ENCODE data around the gene CMTM4. TPM values are rescaled to one million over a fixed set of nuclear protein-coding genes. Genes with fewer than 3 reads are reported as not detected.

Gene CMTM4
- total RNA-seq, 4 donors from 2014 or later, result 12.7 to 21.2 (median 17.2) TPM

GRCh38 chr16:66677836-66678235 lies 18.7 kb downstream of the CMTM4 start:
- peaks cover 0 to 7% (median 0%) of the 10 kb centered on the region in 3 donors for H3K4me1 ChIP-seq
- no peak for TF ChIP-seq POLR2AphosphoS5 (IDR thresholded peaks at IDR 0.05)
- TF ChIP-seq POLR2A (IDR thresholded peaks at IDR 0.05), result no peak
- no peak for TF ChIP-seq CTCF (IDR thresholded peaks at IDR 0.05)
- no peak for TF ChIP-seq EP300 (IDR thresholded peaks at IDR 0.05)
- H3K4me3 ChIP-seq, result no peak overlapping the region
- WGBS, 2 donors (ENCODE audit: low coverage in 1 of 2), result 100% methylated on average over 1 to 2 of the region's 6 CpGs
- H3K27me3 ChIP-seq, result no peaks in the 10 kb centered on the region
- H3K27ac ChIP-seq, result no peak overlapping the region
- H3K9me3 ChIP-seq, result no peaks in the 10 kb centered on the region
- peaks cover 0 to 8% of the 10 kb centered on the region in 2 donors for H3K36me3 ChIP-seq
- no peak for ATAC-seq

DNA sequence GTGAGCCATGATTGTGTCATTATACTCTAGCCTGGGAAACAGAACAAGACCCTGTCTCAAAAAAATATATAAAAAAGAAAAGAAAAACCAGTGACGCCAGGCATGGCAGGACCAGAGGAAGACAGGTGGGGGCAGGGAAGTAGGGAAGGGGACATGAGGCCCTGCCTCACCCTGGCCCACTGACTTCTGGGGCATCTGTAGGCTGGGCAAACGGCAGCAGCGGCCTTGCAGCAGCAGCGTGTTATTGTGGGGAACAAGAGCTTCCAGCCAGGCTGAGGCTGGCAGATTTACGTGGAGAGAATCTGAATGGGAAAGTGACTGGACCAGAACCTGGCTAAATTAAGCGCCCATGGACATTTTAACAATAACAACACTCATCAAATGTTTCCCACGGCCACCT lies 19.4 kb downstream of the CMTM4 start:
- Histone ChIP-seq H3K4me3 (no peak overlapping the region), H3K27ac (no peak overlapping the region), H3K9me3 (no peaks in the 10 kb centered on the region), H3K36me3 (peaks cover 0 to 8% of the 10 kb centered on the region in 2 donors), H3K4me1 (peaks cover 0 to 7% (median 0%) of the 10 kb centered on the region in 3 donors), H3K27me3 (no peaks in the 10 kb centered on the region)
- WGBS, 2 donors (ENCODE audit: low coverage in 1 of 2), result 94 to 100% methylated on average over 5 to 7 of the region's 7 CpGs
- no peak for TF ChIP-seq POLR2A (IDR thresholded peaks at IDR 0.05)
- TF ChIP-seq POLR2AphosphoS5 (IDR thresholded peaks at IDR 0.05), result no peak
- no peak for TF ChIP-seq EP300 (IDR thresholded peaks at IDR 0.05)
- TF ChIP-seq CTCF (IDR thresholded peaks at IDR 0.05), result no peak
- ATAC-seq, result no peak

DNA sequence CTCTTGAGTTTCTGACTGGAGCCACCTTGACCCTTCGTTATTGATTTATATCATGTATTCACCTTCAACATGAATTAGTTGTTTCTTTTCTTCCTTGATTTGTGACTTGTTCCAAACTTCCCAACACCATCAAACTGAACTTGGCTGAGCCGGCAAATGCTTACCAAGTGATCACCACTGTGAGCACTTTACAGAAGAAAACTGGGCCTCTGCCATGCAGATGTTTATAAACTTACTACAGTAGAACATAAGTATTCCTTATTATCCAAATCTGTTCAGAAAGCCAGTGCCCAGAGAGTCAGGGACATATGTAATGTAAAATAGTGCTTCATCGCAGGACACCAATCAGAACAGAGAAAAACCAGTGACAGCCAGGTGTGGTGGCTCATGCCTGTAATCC lies 19.9 kb downstream of the CMTM4 start:
- no peaks in the 10 kb centered on the region for H3K9me3 ChIP-seq
- no peak overlapping the region for H3K27ac ChIP-seq
- WGBS, 2 donors (ENCODE audit: low coverage in 1 of 2), result 54 to 67% methylated on average over 2 to 3 of the region's 3 CpGs
- H3K36me3 ChIP-seq, result peaks cover 0 to 8% of the 10 kb centered on the region in 2 donors
- ATAC-seq, result no peak
- H3K4me1 ChIP-seq, result peaks cover 0 to 7% (median 0%) of the 10 kb centered on the region in 3 donors
- H3K4me3 ChIP-seq, result no peak overlapping the region
- no peak for TF ChIP-seq CTCF (IDR thresholded peaks at IDR 0.05)
- no peak for TF ChIP-seq POLR2AphosphoS5 (IDR thresholded peaks at IDR 0.05)
- TF ChIP-seq EP300 (IDR thresholded peaks at IDR 0.05), result no peak
- no peak for TF ChIP-seq POLR2A (IDR thresholded peaks at IDR 0.05)
- H3K27me3 ChIP-seq, result no peaks in the 10 kb centered on the region

- H3K36me3 ChIP-seq, result peaks cover 0 to 8% of the 10 kb centered on the region in 2 donors
- TF ChIP-seq POLR2A (IDR thresholded peaks at IDR 0.05) (no peak), CTCF (IDR thresholded peaks at IDR 0.05) (no peak)
- no peaks in the 10 kb centered on the region for H3K9me3 ChIP-seq
- 70% methylated on average over 2 of the region's 2 CpGs; no CpG with 5 or more reads in 1 of the 2 donors for WGBS, 2 donors (ENCODE audit: low coverage in 1 of 2)
- peaks cover 0 to 7% (median 0%) of the 10 kb centered on the region in 3 donors for H3K4me1 ChIP-seq
- no peak overlapping the region for H3K4me3 ChIP-seq
- H3K27me3 ChIP-seq, result no peaks in the 10 kb centered on the region
- no peak for ATAC-seq
- H3K27ac ChIP-seq, result no peak overlapping the region
These were observed 22.9 kb downstream of the CMTM4 start for GRCh38 chr16:66673691-66674090.

- WGBS, 2 donors (ENCODE audit: low coverage in 1 of 2), result 81 to 86% methylated on average over 8 to 10 of the region's 10 CpGs
- H3K4me1 ChIP-seq, result no peaks in the 10 kb centered on the region
- TF ChIP-seq EP300 (IDR thresholded peaks at IDR 0.05), result no peak
- no peak for TF ChIP-seq POLR2AphosphoS5 (IDR thresholded peaks at IDR 0.05)
- TF ChIP-seq CTCF (IDR thresholded peaks at IDR 0.05), result no peak
- no peak for TF ChIP-seq POLR2A (IDR thresholded peaks at IDR 0.05)
- no peaks in the 10 kb centered on the region for H3K36me3 ChIP-seq
- no peak for ATAC-seq
- no peaks in the 10 kb centered on the region for H3K9me3 ChIP-seq
- H3K4me3 ChIP-seq, result no peak overlapping the region
- H3K27me3 ChIP-seq, result no peaks in the 10 kb centered on the region
- no peak overlapping the region for H3K27ac ChIP-seq
These were observed 25.7 kb downstream of the CMTM4 start for GRCh38 chr16:66670691-66671388.

Measured in gastroesophageal sphincter (tissue), 4 donors.